Measurements from ENCODE around the gene SOX18. TPM values are rescaled to one million over a fixed set of nuclear protein-coding genes. Genes with fewer than 3 reads are reported as not detected.
A peak's percentile ranks its signal among the peaks of the same experiment; 100 is the strongest.

Gene SOX18
- total and polyA plus RNA-seq, 2 of the 13 experiments (the other 11 are each of a cell fraction or from before 2014, with no cell fraction given) = 1.6 to 1.9 TPM

DNA sequence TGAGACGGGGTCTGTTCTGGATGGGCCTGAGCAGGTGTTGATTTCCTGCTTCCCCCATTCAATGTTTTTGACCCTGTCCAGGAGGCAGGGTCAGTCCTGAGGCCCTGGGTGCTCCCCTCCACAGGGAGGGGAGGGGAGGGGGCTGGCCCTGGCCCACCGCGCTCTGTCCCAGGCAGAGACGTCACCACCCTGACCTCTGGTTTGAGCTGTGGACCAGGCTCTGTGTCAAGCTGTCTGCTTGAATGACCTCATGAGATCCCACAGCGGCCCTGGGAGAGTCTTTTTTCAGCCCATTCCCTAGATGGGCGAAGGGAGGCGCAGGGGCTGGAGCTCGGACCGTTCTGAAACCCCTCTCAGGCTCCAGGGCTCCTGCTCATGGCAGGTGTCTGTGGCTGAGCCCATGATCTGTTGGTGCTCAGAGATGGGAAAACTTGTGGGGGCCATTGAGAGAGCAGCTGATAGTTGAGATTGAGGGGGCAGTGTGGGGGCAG, 43.6 kb upstream of the SOX18 start (continued):
- TF ChIP-seq SCMH1 (CRISPR knock-in tag; IDR thresholded peaks at IDR 0.05; ENCODE audit: borderline replicate concordance) (no peak), ZNF235 (CRISPR knock-in tag; IDR thresholded peaks at IDR 0.05; ENCODE audit: borderline replicate concordance) (no peak), FOXJ3 (CRISPR knock-in tag; IDR thresholded peaks at IDR 0.05; ENCODE audit: borderline replicate concordance) (no peak), BHLHE40 (IDR thresholded peaks at IDR 0.05; ENCODE audit: low read length) (no peak), ESRRA (CRISPR knock-in tag; IDR thresholded peaks at IDR 0.05; ENCODE audit: low read depth) (no peak), ZBTB46 (CRISPR knock-in tag; IDR thresholded peaks at IDR 0.05; ENCODE audit: borderline replicate concordance) (no peak), ZNF629 (CRISPR knock-in tag; conservative IDR thresholded peaks at IDR 0.05) (peak; percentile 97), ZNF350 (CRISPR knock-in tag; IDR thresholded peaks at IDR 0.05; ENCODE audit: borderline replicate concordance, low read depth) (no peak), ZNF124 (CRISPR knock-in tag; IDR thresholded peaks at IDR 0.05) (no peak), ZSCAN12 (CRISPR knock-in tag; IDR thresholded peaks at IDR 0.05) (no peak), ZNF263 (CRISPR knock-in tag; IDR thresholded peaks at IDR 0.05) (peak; percentile 59), JUN (CRISPR knock-in tag; IDR thresholded peaks at IDR 0.05) (0 out of 2 replicates have a peak, but pooled peaks have one; percentile 13), ZBTB21 (CRISPR knock-in tag; IDR thresholded peaks at IDR 0.05) (peak; percentile 34; the same call in 1 of the 2 replicates), HNRNPH1 (optimal IDR thresholded peaks at IDR 0.05; ENCODE audit: low read depth, low read length) (no peak), ZNF18 (CRISPR knock-in tag; IDR thresholded peaks at IDR 0.05; ENCODE audit: insufficient replicate concordance) (no peak), ZNF616 (CRISPR knock-in tag; IDR thresholded peaks at IDR 0.05; ENCODE audit: low read depth) (no peak), ZNF367 (CRISPR knock-in tag; IDR thresholded peaks at IDR 0.05; ENCODE audit: borderline replicate concordance) (no peak), ZNF724P (CRISPR knock-in tag; IDR thresholded peaks at IDR 0.05; ENCODE audit: borderline replicate concordance) (no peak), TBP (CRISPR knock-in tag; IDR thresholded peaks at IDR 0.05) (no peak)
- TF ChIP-seq, protein P1, sequence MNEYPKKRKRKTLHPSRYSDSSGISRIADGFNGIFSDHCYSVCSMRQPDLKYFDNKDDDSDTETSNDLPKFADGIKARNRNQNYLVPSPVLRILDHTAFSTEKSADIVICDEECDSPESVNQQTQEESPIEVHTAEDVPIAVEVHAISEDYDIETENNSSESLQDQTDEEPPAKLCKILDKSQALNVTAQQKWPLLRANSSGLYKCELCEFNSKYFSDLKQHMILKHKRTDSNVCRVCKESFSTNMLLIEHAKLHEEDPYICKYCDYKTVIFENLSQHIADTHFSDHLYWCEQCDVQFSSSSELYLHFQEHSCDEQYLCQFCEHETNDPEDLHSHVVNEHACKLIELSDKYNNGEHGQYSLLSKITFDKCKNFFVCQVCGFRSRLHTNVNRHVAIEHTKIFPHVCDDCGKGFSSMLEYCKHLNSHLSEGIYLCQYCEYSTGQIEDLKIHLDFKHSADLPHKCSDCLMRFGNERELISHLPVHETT (CRISPR knock-in tag; conservative IDR thresholded peaks at IDR 0.05) = no peak
- TF ChIP-seq, protein P2, sequence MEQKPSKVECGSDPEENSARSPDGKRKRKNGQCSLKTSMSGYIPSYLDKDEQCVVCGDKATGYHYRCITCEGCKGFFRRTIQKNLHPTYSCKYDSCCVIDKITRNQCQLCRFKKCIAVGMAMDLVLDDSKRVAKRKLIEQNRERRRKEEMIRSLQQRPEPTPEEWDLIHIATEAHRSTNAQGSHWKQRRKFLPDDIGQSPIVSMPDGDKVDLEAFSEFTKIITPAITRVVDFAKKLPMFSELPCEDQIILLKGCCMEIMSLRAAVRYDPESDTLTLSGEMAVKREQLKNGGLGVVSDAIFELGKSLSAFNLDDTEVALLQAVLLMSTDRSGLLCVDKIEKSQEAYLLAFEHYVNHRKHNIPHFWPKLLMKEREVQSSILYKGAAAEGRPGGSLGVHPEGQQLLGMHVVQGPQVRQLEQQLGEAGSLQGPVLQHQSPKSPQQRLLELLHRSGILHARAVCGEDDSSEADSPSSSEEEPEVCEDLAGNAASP (CRISPR knock-in tag; IDR thresholded peaks at IDR 0.05; ENCODE audit: borderline replicate concordance) = peak; percentile 32; the same call in 1 of the 2 replicates
- TF ChIP-seq, protein P3, sequence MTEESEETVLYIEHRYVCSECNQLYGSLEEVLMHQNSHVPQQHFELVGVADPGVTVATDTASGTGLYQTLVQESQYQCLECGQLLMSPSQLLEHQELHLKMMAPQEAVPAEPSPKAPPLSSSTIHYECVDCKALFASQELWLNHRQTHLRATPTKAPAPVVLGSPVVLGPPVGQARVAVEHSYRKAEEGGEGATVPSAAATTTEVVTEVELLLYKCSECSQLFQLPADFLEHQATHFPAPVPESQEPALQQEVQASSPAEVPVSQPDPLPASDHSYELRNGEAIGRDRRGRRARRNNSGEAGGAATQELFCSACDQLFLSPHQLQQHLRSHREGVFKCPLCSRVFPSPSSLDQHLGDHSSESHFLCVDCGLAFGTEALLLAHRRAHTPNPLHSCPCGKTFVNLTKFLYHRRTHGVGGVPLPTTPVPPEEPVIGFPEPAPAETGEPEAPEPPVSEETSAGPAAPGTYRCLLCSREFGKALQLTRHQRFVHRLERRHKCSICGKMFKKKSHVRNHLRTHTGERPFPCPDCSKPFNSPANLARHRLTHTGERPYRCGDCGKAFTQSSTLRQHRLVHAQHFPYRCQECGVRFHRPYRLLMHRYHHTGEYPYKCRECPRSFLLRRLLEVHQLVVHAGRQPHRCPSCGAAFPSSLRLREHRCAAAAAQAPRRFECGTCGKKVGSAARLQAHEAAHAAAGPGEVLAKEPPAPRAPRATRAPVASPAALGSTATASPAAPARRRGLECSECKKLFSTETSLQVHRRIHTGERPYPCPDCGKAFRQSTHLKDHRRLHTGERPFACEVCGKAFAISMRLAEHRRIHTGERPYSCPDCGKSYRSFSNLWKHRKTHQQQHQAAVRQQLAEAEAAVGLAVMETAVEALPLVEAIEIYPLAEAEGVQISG (CRISPR knock-in tag; IDR thresholded peaks at IDR 0.05) = no peak

All from HepG2 (cell line).